ENCODE data around the gene PLA2G4E.

The PLA2G4E gene

DNA sequence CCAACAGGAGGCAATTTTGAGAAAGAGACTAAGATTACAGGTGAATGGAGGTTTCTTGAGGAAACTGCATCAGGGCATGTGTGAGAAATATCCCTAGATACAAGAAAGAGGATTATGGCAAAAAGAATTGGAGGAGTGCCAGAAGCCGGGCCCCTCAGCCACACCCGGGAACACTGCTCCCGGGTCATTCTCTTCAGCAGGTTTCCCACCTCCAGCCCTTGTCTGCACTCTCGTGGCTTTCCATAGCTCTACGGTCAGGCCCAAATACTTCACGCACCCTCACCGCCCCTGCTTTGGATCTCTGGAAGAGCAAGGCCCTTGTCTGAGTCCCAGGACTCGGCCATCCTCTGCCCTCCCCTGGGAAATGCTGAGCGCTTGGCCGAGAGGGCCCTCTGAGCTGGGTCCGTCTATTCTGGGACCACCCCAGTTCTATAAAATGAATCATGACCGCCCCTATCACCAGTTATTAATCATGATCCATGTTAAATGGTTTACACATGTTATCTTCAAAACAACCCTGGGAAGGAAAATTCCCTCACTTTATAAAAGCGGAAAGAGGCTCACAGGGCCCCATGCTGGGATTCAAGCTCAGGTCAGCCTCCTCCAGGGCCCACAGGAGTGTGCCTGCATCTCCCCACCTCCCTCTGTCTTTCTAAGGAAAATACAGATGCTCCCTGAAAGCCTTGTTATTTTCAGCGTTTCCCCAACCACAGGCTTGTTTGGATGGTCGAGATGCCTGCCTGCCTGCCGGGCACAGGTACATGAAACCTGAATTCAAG lies 88.1 kb downstream of the PLA2G4E start:
- DNase-seq = no peak

GRCh38 chr15:41932101-41932500 lies 88.7 kb downstream of the PLA2G4E start:
- no peak for DNase-seq
